DND-41 (cell line): ENCODE measurements around the gene OLA1.

Experiments
- CTCF ChIP-seq: IDR thresholded peaks from 2 replicates; pipeline ENCODE4 v1.5.1; 2012; ENCODE audit warnings: borderline replicate concordance, low read length, moderate library complexity, mild to moderate bottlenecking; ENCODE audit not compliant: poor library complexity, severe bottlenecking; ENCODE audit errors: extremely low read depth
- EZH2 ChIP-seq: IDR thresholded peaks from 3 replicates; pipeline ENCODE4 v1.6.1; 2012; ENCODE audit warnings: borderline replicate concordance, low read depth, mild to moderate bottlenecking, moderate library complexity, low read length, inconsistent platforms; ENCODE audit not compliant: severe bottlenecking

DNA sequence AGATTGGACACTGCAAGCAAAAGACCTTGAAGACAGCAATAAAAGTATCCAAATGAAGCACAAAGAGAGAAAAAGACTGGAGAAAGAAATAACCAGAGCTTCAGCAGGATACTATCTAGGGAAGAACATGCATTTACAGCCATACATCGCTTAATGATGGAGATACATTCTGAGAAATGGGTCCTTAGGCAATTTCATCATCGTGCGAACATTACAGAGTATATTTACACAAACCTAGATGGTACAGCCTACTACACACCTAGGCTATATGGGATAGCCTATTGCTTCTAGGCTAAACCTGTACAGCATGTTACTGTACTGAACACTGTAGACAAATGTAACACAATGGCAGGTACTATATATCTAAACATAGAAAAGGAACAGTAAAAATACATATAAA is 11.9 kb downstream of the OLA1 start:
- no peak for TF ChIP-seq CTCF
- no peak for TF ChIP-seq EZH2
